NCI-H2196 treated with DMSO at 0.1 percent for 48 hours (cell line): ENCODE measurements around the gene KRTAP20-2.

Experiments used
- DNase-seq: peaks from one replicate; lab custom pipeline; 2025; ENCODE audit not compliant: unreplicated experiment; lab: John Stamatoyannopoulos, UW

Gene KRTAP20-2

DNA sequence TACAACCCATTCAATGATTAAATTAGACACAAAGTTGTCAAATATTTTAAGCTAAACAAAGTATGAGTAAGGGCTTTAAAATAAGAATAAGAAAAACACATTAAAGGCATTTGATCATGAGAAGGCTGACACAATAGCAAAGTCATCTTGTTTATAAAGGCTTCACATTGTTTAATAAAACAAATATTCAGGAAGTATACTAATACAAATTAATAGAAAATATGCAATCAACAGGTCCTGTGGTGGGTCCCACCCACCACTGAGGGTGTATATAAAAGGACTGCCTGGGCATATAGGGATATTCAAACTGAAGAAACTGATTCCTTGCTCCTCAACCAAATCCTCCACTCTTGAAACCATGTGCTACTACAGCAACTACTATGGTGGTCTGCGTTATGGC is at the start of gene KRTAP20-2:
KRTAP20-2 (plus strand) TSS at position 301 of the 400 bp plus-strand sequence; CDS start at position 359, 58 bp downstream.
- no peak for DNase-seq

DNA sequence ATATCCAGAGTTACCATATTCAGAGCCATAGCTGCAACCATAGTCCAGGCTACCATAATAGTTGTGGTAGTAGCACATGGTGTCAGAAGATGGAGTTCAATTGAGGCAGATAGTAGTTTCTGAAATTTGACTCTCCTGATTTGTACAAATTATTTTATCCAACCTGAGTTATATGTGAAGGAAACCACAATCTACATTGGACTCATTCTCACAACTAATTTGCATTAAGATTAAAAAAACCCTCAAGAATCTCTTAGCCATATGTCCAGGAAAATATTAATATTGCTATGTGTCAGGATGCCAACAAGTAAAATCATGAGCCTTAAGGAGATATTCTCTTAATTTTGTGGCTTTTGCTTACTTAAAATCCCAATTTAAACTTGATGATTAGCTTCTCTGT is 44.7 kb upstream of the KRTAP20-2 start, which contains the start of gene KRTAP22-2:
KRTAP22-2 (minus strand) TSS at position 101 of the 400 bp plus-strand sequence.
- DNase-seq, result no peak

DNA sequence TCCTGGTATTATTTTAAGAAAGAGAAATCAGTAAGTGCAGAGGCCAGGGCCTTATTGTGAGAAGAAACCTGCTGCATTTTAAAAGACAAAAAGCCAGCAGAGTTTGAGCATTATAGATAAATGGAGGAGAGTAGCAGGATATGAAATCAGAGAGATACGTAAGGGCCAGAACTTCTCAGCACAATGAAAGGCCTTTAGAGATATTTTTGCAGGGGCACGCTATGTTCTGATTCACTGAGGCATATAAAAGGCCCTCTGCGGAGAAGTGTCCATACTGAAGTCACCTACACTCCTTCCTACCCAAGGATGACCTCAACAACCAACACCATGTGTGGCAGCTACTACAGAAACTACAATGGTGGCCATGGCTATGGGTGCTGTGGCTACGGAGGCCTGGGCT is 42.9 kb upstream of the KRTAP20-2 start, which contains the start of gene KRTAP6-3:
KRTAP6-3 (plus strand) TSS at position 301 of the 400 bp plus-strand sequence; CDS start at position 307, 6 bp downstream.
- no peak for DNase-seq

DNA sequence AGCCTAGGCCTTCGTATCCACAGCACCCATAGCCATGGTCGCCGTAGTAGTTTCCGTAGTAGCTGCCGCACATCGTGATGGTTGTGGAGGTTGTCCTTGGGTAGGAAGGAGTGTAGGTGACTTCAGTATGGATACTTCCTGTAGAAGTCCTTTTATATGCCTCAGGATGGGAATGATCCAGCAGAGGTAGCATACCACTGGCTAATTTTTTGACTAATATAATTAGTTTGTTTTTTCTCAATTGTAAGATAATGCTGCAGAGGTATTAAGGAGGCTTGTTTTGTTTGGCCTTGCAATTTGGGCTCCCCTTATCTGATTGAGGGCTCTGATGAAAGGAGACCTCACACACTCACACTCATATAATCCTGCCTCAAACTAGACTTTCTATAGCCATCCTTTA is 36.2 kb upstream of the KRTAP20-2 start, which contains the start of gene KRTAP6-2:
KRTAP6-2 (minus strand) TSS at position 101 of the 400 bp plus-strand sequence; CDS start at position 73, 28 bp downstream.
- no peak for DNase-seq

DNA sequence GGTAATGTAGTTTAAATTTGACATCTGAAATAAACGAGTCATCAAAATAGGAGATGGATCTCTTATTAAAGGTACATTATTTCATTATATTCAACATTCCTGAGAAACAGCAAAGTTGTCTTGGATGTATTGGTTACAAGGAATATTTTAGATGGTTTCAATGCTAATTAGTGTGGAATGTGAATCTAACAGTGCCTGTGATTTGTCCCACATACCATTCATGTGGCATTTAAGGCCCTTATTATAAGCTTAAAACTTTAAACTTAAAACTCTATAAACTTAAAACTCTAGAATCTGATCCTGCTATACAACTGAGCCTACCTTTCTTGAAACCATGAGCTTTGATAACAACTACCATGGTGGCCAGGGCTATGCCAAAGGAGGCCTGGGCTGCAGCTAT is 34.2 kb upstream of the KRTAP20-2 start, which contains the start of gene KRTAP22-1:
KRTAP22-1 (plus strand) TSS at position 301 of the 400 bp plus-strand sequence.
- no peak for DNase-seq

DNA sequence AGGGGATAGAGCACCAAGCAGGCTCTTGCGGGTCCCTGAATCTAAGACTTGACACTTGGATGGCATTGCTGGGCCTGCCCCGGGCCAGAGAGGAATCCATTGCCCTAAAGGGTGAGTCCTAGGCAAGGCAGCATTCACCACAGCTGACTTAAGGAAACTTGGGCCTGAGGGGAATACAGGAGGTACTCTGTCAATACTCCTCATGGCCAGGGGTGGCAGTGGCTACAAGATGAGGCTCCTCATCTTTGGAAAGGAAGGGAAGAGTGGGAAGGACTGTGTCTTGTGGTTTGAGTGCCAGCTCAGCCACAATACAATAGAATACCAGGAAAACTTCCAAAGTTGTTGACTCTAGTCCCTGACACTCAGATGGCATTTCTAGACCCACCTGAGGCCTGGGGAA is 29.0 kb upstream of the KRTAP20-2 start:
- no peak for DNase-seq

DNA sequence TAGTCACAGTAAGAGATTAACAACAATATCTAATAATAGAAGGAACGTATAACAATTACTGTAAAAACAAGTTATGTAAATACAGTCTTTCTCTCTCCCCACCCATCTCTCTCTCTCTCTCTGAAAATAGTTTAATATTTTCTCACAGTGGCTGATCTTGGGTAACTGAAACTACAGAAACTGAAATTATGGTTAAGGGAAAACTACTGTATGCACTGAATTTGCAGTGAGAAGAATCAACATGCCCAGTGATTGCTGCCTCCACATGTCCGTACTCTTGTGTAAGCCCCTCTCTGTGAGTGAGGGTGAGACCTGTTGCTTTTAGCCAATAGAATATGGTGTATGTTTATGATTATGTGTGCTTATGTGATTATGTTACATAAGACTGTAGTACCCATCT is 22.9 kb upstream of the KRTAP20-2 start:
- DNase-seq, result no peak

DNA sequence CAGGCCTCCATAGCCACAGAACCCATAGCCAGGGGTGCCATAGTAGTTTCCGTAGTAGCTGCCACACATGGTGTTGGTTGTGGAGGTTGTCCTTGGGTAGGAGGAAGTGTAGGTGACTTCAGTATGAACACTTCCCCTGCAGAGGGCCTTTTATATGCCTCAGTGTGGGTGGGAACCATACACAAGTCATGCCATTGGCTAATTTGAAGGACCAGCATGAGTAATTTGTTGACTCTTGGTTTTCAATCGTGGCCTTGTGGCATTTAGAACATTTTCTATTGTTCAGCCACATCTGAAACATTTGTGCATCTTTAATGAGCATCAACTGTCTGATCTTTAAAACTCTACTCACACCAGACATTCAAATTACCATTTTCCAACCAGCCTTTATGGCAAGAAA is 21.2 kb upstream of the KRTAP20-2 start, which contains the start of gene KRTAP6-1:
KRTAP6-1 (minus strand) TSS at position 95 of the 400 bp plus-strand sequence; CDS start at position 69, 26 bp downstream.
- DNase-seq, result no peak

DNA sequence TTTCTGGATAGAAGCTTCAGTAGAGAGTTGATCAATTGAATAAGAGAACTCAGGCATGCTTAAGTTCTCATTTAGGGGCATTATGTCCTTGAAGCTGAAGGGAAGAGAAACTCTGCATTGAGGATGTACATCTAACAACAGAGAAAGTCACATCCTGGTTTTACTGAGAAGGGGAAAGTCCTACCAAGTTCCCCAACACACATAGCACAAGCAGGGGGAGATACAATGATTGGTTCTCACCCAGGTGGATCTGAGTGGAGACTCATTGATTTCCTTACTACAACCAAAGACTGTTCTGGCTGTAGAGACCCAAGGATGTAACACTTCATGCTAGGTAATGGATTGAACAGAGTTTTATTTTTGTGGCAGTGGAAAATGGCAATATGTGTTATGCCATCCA is 19.8 kb upstream of the KRTAP20-2 start:
- DNase-seq, result no peak

DNA sequence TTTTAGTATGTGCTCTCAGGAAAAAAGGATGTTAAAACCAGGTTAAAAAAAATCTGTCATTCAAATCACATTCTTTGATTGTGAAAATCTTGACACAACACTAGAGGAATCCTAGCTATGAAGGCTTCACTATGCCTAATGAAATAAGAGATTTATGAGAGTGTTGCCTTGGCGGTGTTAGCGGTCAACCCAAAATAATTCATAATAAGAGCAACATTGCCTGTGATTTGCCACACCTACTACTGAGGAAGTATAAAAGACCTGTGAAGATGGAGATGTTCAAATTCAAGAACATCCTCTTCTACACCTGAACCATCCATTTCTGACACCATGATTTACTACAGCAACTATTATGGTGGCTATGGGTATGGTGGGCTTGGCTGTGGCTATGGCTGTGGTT is 18.9 kb upstream of the KRTAP20-2 start, which contains the start of gene KRTAP20-1:
KRTAP20-1 (plus strand) TSS at position 301 of the 400 bp plus-strand sequence; CDS start at position 331, 30 bp downstream.
- DNase-seq, result no peak

DNA sequence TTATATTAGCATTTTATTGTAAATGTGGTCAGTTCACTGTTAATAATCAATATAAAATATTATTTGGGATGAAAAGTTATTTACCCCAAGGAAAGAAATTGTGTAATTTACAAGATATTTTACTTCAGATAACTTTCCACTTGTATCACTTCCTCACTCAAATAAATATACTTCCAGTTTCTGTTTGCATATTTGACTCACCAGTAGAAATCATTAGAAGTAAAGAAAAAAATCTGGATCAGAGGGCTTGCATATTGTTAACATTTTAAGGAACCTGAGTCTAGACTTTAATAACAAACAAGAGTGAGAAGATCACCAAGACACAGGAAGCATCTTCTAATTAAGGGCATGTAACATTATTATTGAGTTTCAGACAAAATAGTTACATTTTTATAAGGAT is 14.9 kb upstream of the KRTAP20-2 start:
- no peak for DNase-seq

DNA sequence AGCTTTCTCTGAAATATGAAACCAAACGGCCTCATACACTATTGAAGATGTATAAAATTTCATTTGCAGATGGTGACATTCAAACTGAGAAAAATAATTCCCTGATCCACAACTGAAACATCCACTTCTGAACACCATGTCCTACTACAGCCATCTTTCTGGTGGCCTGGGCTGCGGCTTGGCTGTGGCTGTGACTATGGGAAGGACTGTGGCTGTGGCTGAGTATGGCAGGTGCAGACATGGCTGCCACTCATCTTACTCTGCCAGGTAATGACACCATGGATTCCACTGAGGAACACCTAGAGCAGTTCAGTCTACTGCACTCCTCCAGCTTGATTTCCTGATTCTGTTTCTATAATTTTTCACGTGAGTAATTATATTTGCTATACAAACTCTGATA is 14.5 kb upstream of the KRTAP20-2 start, which contains the start of gene KRTAP20-4:
KRTAP20-4 (plus strand) TSS at position 106 of the 400 bp plus-strand sequence.
- no peak for DNase-seq

DNA sequence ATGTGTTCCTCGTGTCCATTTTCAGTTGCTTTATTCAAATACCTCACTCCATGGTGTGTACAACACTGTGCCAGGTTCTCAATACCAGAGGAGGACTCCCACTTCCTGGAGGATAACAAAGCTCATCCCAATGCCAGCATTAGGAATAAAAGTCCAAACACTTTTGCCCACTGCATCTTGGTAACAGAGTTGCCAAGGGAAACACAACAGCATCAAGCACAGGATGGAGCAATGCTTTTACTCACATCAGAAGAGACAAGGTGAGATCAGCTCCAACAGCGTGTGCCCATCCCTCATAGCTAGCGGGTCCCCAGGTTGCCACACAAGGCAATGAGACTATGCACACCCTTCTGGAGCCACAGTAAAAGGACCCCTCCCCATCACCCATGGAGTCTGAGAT is 11.6 kb upstream of the KRTAP20-2 start:
- no peak for DNase-seq

DNA sequence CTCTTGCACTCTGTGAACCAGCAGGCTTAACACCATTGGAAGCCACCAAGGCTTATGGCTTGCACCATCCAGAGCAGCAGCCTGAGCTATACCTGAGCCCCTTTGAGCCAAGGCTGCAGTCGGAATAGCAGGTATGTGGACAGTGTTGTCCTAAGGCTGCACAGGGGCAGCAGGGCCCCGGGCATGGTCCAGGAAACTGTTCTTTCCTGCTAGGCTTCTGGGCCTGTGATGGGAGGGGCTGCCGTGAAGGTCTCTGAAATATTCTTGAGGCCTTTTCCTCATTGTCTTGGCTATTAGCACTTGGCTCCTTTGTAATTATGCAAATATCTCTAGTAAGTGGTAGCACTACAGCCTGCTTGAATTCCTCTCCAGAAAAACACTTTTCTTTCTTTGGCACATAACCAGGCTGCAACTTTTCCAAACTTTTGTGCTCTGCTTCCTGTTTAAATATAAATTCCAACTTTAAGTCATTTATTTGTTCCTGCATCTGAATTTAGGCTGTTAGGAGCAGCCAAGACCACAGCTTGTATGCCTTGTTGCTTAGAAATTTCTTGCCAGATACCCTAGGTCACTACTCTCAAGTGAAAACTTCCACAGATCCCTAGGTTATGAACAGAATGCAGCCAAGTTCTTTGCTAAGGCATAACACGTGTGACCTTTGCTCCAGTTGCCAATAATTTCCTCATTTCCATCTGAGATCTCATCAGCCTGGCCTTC is 9.4 kb upstream of the KRTAP20-2 start:
- DNase-seq, result no peak

DNA sequence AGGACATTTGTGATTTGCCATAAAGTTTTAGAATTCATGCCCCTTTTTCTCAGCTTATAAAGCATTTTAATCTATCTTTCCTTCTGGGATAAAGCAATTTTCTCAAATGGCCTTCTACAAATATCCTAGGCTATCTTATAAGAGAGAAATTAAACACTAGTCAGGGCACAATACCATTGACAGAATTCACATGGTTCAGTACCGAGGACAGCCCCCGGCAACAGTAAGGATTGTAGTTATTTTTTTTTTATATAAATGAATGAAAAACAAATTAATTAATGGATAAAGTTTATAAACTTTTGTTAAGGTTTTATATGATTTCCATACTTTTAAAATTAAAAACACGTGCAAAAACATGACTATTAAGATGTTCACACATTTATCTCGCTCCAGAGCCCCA is 6.9 kb upstream of the KRTAP20-2 start:
- no peak for DNase-seq

DNA sequence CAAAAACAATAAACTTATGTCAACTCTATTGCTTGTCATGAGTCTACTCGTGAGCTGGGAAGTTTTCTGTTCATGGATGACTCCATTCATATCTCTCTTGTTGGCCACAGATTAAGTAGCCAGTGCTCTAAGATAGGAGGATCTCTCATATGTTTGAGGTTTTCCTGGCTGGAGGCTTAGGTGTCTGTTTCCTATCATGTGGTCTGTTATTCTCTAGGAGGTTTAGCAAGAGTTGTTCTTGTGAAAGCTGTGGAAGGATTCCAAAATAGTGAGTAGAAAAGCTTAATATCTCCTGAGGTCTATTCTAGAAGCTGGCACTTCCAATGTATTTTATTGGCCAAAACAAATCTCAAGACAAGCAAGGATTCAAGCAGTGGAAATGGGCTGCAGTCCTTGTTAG is 5.8 kb upstream of the KRTAP20-2 start:
- no peak for DNase-seq

DNA sequence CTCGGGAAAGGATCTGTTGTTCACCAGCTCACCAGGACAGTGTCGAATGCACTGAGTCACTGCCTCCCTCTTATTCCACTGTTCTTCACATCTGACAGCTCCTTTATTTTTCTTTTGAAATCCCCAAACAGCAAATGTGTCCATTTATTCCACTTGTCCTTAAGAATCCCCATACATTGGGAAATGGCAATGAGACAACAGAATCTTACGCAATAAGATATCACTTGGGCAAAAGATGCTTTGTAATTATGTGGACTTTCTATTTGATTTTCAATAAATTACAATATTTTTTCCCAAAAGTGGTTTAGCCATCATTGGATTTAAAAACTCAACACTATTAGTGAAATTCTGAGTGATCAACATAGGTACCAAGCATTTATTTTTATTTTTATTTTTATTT is 3.7 kb downstream of the KRTAP20-2 start:
- DNase-seq, result no peak

DNA sequence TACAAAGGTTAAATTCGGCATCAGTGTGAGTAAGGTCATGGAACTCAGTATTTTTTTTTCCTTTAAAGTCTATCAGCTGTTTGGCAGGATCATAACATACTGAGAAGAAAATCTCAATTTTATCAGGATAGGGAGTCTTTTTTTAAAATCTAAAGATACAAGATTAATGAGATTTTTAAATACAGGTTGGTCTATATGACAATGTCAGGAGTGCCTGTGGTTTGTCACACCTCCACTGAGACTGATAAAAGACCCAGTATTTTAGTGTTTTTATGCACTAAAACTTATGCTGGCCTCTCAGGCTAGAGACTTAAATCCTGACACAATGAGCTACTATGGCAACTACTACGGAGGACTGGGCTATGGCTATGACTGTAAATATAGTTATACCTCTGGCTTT is 7.6 kb downstream of the KRTAP20-2 start, which contains the start of gene KRTAP20-3:
KRTAP20-3 (plus strand) TSS at position 301 of the 400 bp plus-strand sequence.
- no peak for DNase-seq

DNA sequence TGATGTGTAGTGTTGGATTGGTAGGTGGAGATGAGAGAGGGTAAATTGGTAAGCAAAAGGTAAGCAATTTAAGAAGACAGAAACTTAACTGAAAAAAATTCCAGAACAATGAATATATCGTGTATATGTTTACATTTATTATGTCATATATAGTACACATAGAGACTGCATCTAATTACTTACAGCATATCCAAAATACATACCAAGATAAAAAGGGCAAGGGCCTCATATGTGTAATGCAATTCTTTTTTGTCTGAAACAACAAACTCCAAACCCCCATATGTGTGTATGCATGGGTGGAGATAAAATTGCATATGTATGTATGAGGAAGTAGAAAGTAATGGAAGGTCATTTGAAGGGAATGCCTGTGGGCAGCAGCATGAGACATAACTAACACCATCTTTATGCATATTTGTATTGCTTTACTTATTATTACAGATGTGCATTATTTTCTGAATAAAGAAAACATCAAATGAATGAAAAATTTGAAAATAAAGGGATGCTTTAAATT is 12.0 kb downstream of the KRTAP20-2 start:
- DNase-seq, result no peak

DNA sequence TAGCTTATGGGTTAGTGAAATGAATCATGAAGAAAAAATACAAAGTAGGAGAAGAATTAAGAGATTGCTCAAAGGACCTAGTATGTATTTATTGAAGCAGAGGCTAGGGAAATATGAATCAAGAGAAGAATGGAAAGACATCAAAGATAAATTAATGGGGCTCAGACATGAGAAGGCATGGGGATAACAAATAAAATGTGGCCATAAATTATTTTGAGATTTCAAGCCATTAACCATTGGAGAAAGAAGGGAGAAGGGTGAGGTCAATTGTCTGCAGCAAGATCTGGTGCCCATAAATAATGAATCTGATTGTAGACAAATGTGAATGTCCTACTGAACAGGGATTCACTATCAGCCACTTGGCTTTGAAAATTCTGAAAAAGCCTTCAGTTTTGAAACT is 17.9 kb downstream of the KRTAP20-2 start:
- DNase-seq, result no peak

DNA sequence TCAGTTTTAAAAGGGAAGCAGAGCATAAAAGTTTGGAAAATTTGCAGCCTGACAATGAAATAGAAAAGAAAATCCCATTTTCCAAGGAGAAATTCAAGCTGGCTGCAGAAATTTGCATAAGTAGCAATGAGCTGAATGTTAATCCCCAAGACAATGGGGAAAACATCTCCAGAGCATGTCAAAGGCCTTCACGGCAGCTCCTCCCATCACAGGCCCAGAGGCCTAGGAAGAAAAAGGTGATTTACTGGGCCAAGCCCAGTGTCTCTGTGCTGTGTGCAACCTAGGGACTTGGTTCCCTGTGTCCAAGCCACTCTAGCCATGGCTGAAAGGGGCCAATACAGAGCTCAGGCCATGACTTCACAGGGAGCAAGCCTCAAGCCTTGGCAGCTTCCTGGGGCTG is 33.8 kb downstream of the KRTAP20-2 start:
- no peak for DNase-seq
